ENCODE data around the gene DYNC1I2.

Gene DYNC1I2

DNA sequence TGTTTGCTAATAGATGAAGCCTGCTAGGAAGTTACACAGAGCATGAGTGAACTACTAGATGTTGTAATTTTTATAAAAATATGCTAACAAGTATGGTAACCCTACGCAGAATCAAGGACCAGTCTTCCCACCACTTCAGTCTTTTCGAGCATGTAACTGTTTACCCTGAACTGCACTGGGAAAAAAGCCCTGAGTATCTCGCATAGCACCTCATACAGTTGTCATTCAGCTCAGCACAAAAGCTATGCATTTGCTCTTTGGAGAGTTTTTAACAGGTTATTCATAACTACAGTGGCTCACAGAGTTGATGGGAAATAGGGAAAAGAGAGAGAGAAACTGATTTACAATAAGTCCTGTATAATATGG lies 42.7 kb downstream of the DYNC1I2 start:
- Histone ChIP-seq H3K79me2 (ENCODE audit: insufficient read depth, low read length) (no peaks in the 10 kb centered on the region), H4K20me1 (ENCODE audit: insufficient read depth, low read length) (no peaks in the 10 kb centered on the region), H2AFZ (ENCODE audit: low read depth, low read length) (no peak overlapping the region), H3K27ac (ENCODE audit: low read length) (no peak overlapping the region), H3K9ac (ENCODE audit: low read depth, low read length) (no peak overlapping the region), H3K36me3 (ENCODE audit: insufficient read depth, low read length) (peaks cover 27% of the 10 kb centered on the region; the same call in 1 of the 2 replicates), H3K4me2 (ENCODE audit: insufficient read depth, low read length) (no peak overlapping the region), H3K4me1 (ENCODE audit: insufficient read depth, low read length) (no peaks in the 10 kb centered on the region), H3K9me3 (ENCODE audit: insufficient read depth, low read length, severe bottlenecking) (no peaks in the 10 kb centered on the region), H3K27me3 (ENCODE audit: insufficient read depth, low read length, poor library complexity) (no peaks in the 10 kb centered on the region), H3K4me3 (ENCODE audit: low read depth in 1 of 2, low read length in 2 of 2) (no peak overlapping the region)
- no peak for DNase-seq
- no peak for ATAC-seq (ENCODE audit: insufficient read depth, low read depth)
- TF ChIP-seq, protein P1, sequence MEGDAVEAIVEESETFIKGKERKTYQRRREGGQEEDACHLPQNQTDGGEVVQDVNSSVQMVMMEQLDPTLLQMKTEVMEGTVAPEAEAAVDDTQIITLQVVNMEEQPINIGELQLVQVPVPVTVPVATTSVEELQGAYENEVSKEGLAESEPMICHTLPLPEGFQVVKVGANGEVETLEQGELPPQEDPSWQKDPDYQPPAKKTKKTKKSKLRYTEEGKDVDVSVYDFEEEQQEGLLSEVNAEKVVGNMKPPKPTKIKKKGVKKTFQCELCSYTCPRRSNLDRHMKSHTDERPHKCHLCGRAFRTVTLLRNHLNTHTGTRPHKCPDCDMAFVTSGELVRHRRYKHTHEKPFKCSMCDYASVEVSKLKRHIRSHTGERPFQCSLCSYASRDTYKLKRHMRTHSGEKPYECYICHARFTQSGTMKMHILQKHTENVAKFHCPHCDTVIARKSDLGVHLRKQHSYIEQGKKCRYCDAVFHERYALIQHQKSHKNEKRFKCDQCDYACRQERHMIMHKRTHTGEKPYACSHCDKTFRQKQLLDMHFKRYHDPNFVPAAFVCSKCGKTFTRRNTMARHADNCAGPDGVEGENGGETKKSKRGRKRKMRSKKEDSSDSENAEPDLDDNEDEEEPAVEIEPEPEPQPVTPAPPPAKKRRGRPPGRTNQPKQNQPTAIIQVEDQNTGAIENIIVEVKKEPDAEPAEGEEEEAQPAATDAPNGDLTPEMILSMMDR (IDR thresholded peaks at IDR 0.05; ENCODE audit: borderline replicate concordance, extremely low read depth, low read length, poor library complexity, severe bottlenecking): no peak
- no peak for TF ChIP-seq EZH2 (IDR thresholded peaks at IDR 0.05; ENCODE audit: borderline replicate concordance, low read depth, low read length, severe bottlenecking)

DNA sequence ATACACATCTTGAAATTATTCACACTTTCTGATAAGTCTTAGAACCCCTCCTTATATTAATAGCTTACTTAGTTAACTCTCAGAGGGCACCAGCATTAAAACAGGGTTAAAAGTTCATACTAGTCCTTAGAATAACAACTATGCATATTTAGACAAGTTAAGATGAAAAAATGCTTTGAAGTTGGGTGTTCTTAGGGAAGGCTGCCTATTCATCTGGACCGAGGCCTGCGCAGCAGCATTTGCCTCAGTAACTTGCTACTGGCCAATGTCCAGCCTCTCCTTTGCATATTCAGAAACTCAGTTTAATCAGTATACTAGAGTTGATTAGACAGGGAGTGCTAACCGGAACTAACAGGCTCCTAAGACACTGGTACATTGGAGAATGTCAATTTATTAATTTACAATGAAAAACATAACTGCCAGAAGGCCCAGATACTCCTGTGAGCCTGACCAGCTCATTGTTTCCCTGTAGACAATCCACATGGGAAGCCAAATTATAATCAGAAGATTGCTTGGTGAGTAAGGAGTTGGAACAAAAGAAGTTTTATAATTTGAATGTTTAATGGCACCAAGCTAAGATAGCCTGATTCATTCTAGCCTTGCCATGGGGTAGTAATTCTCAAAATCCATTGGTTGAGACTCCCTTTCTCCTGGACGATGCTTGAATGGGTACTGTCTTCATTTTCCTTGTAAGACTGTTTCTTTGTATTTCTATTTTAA lies 48.9 kb downstream of the DYNC1I2 start:
- no peak for TF ChIP-seq EZH2 (IDR thresholded peaks at IDR 0.05; ENCODE audit: borderline replicate concordance, low read depth, low read length, severe bottlenecking)
- TF ChIP-seq, protein P1 (IDR thresholded peaks at IDR 0.05; ENCODE audit: borderline replicate concordance, extremely low read depth, low read length, poor library complexity, severe bottlenecking): no peak
- H3K4me2 ChIP-seq (ENCODE audit: insufficient read depth, low read length): no peak overlapping the region
- no peaks in the 10 kb centered on the region for H3K27me3 ChIP-seq (ENCODE audit: insufficient read depth, low read length, poor library complexity)
- no peak for ATAC-seq (ENCODE audit: insufficient read depth, low read depth)
- H2AFZ ChIP-seq (ENCODE audit: low read depth, low read length): no peak overlapping the region
- DNase-seq: no peak
- H3K4me1 ChIP-seq (ENCODE audit: insufficient read depth, low read length): no peaks in the 10 kb centered on the region
- H3K79me2 ChIP-seq (ENCODE audit: insufficient read depth, low read length): no peaks in the 10 kb centered on the region
- no peaks in the 10 kb centered on the region for H4K20me1 ChIP-seq (ENCODE audit: insufficient read depth, low read length)
- H3K27ac ChIP-seq (ENCODE audit: low read length): no peak overlapping the region
- no peak overlapping the region for H3K9ac ChIP-seq (ENCODE audit: low read depth, low read length)
- H3K9me3 ChIP-seq (ENCODE audit: insufficient read depth, low read length, severe bottlenecking): no peaks in the 10 kb centered on the region
- no peak overlapping the region for H3K4me3 ChIP-seq (ENCODE audit: low read depth in 1 of 2, low read length in 2 of 2)
- H3K36me3 ChIP-seq (ENCODE audit: insufficient read depth, low read length): peaks cover 11% of the 10 kb centered on the region; the same call in 1 of the 2 replicates

DNA sequence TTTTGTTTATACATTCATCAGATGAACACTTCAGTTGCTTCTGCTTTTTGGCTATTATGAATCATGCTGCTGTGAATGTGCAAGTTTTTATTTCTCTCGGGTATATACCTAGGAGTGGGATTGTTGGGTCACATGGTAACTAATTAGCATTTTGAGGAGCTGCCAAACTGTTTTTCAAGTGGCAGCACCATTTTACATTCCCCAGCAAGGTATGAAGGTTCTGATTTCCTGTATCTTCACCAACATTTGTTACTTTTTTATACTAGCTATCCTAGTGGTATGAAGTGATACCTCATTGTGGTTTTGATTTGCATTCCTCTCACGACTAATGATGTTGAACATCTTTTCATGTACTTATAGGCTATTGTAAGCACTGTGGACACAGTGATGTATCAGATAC lies 53.9 kb downstream of the DYNC1I2 start:
- no peak overlapping the region for H2AFZ ChIP-seq (ENCODE audit: low read depth, low read length)
- no peaks in the 10 kb centered on the region for H3K27me3 ChIP-seq (ENCODE audit: insufficient read depth, low read length, poor library complexity)
- H3K9ac ChIP-seq (ENCODE audit: low read depth, low read length): no peak overlapping the region
- no peak overlapping the region for H3K27ac ChIP-seq (ENCODE audit: low read length)
- H3K4me3 ChIP-seq (ENCODE audit: low read depth in 1 of 2, low read length in 2 of 2): no peak overlapping the region
- ATAC-seq (ENCODE audit: insufficient read depth, low read depth): no peak
- DNase-seq: no peak
- no peaks in the 10 kb centered on the region for H3K79me2 ChIP-seq (ENCODE audit: insufficient read depth, low read length)
- no peaks in the 10 kb centered on the region for H4K20me1 ChIP-seq (ENCODE audit: insufficient read depth, low read length)
- TF ChIP-seq EZH2 (IDR thresholded peaks at IDR 0.05; ENCODE audit: borderline replicate concordance, low read depth, low read length, severe bottlenecking): no peak
- TF ChIP-seq, protein P1 (IDR thresholded peaks at IDR 0.05; ENCODE audit: borderline replicate concordance, extremely low read depth, low read length, poor library complexity, severe bottlenecking): no peak
- H3K36me3 ChIP-seq (ENCODE audit: insufficient read depth, low read length): peaks cover 19% of the 10 kb centered on the region; the same call in 1 of the 2 replicates
- H3K9me3 ChIP-seq (ENCODE audit: insufficient read depth, low read length, severe bottlenecking): no peaks in the 10 kb centered on the region
- H3K4me2 ChIP-seq (ENCODE audit: insufficient read depth, low read length): no peak overlapping the region
- no peaks in the 10 kb centered on the region for H3K4me1 ChIP-seq (ENCODE audit: insufficient read depth, low read length)

Data from DND-41 (cell line).